ENCODE results near the gene LYST. TPM values are rescaled to one million over a fixed set of nuclear protein-coding genes. Genes with fewer than 3 reads are reported as not detected.

The LYST gene
- total RNA-seq, 1 experiment from 2014 or later: 11.9 TPM

DNA sequence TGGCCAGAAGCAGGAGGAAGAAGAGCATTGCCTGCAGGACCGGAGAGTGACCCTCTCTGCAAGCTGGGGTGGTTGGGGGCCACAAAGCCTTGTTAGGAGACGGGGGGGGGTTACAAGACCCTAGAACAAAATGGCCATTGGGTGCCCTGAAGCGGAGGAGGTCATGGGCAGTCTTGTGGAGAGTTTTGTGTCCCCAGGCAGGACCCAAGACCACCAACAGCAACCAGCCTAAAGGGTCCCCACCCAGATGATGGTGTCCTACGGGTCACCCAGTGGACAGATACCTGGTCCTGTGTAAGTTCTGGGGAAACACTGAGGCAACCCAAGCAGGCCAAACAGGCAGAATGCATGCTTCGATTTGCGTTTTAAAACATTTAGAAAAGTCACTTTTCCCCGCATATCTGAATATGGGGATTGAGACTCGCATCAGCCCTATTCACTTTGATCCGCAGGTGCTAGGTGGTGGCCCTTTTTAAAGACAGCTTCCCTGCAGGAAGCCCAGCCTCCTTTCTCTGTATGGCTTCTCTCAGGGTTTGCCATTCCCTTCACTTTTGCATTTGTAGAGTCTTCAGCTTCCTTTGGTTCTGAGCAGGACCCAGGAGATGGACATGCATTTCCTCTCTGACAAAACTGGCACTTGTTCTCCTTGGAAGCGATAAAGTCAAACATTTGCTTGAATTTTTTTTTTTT lies 238.2 kb downstream of the LYST start:
- Mint-ChIP-seq H3K9me3 (ENCODE audit: low read depth, unreplicated experiment) (no peaks in the 10 kb centered on the region), H3K36me3 (ENCODE audit: insufficient read depth, unreplicated experiment) (no peaks in the 10 kb centered on the region), H3K4me1 (ENCODE audit: low read depth, unreplicated experiment) (peaks cover 21% of the 10 kb centered on the region), H3K27me3 (ENCODE audit: unreplicated experiment) (no peaks in the 10 kb centered on the region), H3K4me3 (ENCODE audit: low read depth, unreplicated experiment) (no peak overlapping the region), H3K27ac (ENCODE audit: unreplicated experiment) (no peak overlapping the region)
- CTCF ChIA-PET: no interaction called here
- DNase-seq: no peak
- no TSS peak for BruUV-seq (replicated peaks)
- TF ChIP-seq, protein P1, sequence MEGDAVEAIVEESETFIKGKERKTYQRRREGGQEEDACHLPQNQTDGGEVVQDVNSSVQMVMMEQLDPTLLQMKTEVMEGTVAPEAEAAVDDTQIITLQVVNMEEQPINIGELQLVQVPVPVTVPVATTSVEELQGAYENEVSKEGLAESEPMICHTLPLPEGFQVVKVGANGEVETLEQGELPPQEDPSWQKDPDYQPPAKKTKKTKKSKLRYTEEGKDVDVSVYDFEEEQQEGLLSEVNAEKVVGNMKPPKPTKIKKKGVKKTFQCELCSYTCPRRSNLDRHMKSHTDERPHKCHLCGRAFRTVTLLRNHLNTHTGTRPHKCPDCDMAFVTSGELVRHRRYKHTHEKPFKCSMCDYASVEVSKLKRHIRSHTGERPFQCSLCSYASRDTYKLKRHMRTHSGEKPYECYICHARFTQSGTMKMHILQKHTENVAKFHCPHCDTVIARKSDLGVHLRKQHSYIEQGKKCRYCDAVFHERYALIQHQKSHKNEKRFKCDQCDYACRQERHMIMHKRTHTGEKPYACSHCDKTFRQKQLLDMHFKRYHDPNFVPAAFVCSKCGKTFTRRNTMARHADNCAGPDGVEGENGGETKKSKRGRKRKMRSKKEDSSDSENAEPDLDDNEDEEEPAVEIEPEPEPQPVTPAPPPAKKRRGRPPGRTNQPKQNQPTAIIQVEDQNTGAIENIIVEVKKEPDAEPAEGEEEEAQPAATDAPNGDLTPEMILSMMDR (IDR thresholded peaks at IDR 0.05; ENCODE audit: unreplicated experiment): no peak
- intact Hi-C loops (cut with micrococcal nuclease; ENCODE audit: unreplicated experiment): no loop called here

DNA sequence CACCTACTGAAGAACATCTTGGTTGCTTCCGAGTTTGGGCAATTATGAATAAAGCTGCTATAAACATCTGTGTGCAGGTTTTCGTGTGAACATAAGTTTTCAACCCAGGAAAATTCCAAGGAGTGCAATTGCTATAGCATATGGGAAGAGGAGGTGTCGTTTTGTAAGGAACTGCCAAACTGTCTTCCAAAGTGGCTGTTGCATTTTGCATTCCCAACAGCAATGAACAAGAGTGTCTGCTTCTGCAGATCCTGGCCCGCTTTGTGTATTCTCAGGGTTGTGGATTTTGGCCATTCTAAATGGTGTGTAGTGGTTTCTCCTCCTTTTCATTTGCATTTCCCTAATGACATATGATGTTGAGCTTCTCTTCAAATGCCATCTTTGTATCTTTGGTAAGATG lies 240.9 kb downstream of the LYST start:
- TF ChIP-seq, protein P1 (IDR thresholded peaks at IDR 0.05; ENCODE audit: unreplicated experiment): no peak
- DNase-seq: no peak
- Mint-ChIP-seq H3K4me3 (ENCODE audit: low read depth, unreplicated experiment) (no peak overlapping the region), H3K27me3 (ENCODE audit: unreplicated experiment) (no peaks in the 10 kb centered on the region), H3K36me3 (ENCODE audit: insufficient read depth, unreplicated experiment) (no peaks in the 10 kb centered on the region), H3K4me1 (ENCODE audit: low read depth, unreplicated experiment) (peaks cover 23% of the 10 kb centered on the region), H3K27ac (ENCODE audit: unreplicated experiment) (no peak overlapping the region), H3K9me3 (ENCODE audit: low read depth, unreplicated experiment) (no peaks in the 10 kb centered on the region)
- intact Hi-C loops (cut with micrococcal nuclease; ENCODE audit: unreplicated experiment): no loop called here
- CTCF ChIA-PET: no interaction called here
- BruUV-seq (replicated peaks): no TSS peak

DNA sequence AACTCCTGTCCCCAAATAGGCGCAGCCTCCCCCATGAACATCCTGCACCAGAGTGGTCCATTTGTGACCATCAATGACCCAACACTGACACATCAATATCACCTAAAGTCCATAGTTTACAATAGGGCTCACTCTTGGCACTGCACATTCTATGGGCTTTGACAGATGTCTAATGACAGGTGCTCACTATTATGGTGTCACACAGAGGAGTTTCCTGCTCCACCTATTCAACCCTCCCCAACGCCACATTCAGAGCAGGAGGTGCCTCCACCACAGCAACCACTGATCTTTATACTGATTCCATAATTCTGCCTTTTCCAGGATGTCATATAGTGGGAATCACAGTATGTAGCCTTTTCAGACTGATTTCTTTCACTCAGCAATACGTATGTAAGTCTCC lies 241.4 kb downstream of the LYST start:
- TF ChIP-seq, protein P1 (IDR thresholded peaks at IDR 0.05; ENCODE audit: unreplicated experiment): no peak
- no TSS peak for BruUV-seq (replicated peaks)
- Mint-ChIP-seq H3K9me3 (ENCODE audit: low read depth, unreplicated experiment) (no peaks in the 10 kb centered on the region), H3K27ac (ENCODE audit: unreplicated experiment) (no peak overlapping the region), H3K4me3 (ENCODE audit: low read depth, unreplicated experiment) (no peak overlapping the region), H3K27me3 (ENCODE audit: unreplicated experiment) (no peaks in the 10 kb centered on the region), H3K4me1 (ENCODE audit: low read depth, unreplicated experiment) (peaks cover 18% of the 10 kb centered on the region), H3K36me3 (ENCODE audit: insufficient read depth, unreplicated experiment) (no peaks in the 10 kb centered on the region)
- DNase-seq: no peak
- intact Hi-C loops (cut with micrococcal nuclease; ENCODE audit: unreplicated experiment): no loop called here
- CTCF ChIA-PET: no interaction called here

DNA sequence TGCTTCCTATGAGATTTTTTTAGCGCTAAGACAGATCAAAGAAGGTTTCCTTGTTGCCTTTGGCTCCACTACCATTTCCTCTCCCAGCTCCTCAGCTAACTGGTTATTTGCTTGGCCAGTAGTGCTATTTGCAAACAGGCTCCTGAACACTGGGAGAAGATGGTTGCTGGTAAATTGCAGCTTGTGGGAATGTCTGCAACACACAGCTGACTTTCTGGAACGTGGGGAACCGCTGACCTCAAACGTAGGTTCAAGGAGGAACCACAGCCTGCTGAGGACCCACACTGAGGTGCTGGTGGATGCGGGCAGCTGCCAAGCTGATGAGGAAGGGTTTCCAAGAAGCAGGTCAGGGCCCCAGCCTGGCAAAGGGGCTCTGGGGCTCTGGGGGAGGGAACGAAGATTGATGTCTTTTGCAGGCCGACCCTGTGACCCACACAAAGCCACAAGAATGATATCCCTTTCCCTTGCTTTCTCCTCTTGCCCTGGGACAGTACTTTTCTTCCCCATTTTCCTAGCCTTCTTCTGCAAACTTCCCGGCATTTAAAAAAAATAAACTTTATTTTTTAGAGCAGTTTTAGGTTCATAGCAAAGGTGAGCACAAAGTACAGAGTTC lies 241.9 kb downstream of the LYST start:
- CTCF ChIA-PET: no interaction called here
- Mint-ChIP-seq H3K4me1 (ENCODE audit: low read depth, unreplicated experiment) (peaks cover 13% of the 10 kb centered on the region), H3K9me3 (ENCODE audit: low read depth, unreplicated experiment) (no peaks in the 10 kb centered on the region), H3K27me3 (ENCODE audit: unreplicated experiment) (no peaks in the 10 kb centered on the region), H3K4me3 (ENCODE audit: low read depth, unreplicated experiment) (no peak overlapping the region), H3K27ac (ENCODE audit: unreplicated experiment) (no peak overlapping the region), H3K36me3 (ENCODE audit: insufficient read depth, unreplicated experiment) (no peaks in the 10 kb centered on the region)
- no TSS peak for BruUV-seq (replicated peaks)
- intact Hi-C loops (cut with micrococcal nuclease; ENCODE audit: unreplicated experiment): no loop called here
- no peak for DNase-seq
- TF ChIP-seq, protein P1 (IDR thresholded peaks at IDR 0.05; ENCODE audit: unreplicated experiment): no peak

Measured in Calu3 (cell line).